ENCODE measurements around the gene CFAP20DC.

DNA sequence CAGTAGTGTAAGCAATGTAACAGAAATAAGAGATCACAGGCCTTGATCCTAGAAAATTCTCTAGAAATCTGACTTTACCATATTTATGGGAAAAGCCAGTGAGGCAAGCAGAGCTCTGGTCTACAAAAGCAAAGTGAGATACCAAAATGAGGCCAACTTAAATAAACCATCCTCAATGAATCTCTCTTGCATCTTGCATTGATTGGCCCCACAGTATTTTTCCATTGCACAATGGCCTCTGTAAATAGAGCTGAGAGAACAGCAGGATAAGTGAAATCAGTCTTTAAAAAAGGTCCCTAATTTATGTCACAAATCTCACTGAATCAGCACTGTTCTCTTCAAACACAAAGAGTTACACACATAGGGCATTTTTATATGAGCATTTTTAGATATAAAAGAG is 8.9 kb downstream of the CFAP20DC start:
- no peak for TF ChIP-seq FOXK2 (IDR thresholded peaks at IDR 0.05)
- no peak for TF ChIP-seq LEF1 (IDR thresholded peaks at IDR 0.05; ENCODE audit: borderline replicate concordance)
- no peak for TF ChIP-seq SP1 (IDR thresholded peaks at IDR 0.05)
- TF ChIP-seq, protein P1, sequence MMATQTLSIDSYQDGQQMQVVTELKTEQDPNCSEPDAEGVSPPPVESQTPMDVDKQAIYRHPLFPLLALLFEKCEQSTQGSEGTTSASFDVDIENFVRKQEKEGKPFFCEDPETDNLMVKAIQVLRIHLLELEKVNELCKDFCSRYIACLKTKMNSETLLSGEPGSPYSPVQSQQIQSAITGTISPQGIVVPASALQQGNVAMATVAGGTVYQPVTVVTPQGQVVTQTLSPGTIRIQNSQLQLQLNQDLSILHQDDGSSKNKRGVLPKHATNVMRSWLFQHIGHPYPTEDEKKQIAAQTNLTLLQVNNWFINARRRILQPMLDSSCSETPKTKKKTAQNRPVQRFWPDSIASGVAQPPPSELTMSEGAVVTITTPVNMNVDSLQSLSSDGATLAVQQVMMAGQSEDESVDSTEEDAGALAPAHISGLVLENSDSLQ (IDR thresholded peaks at IDR 0.05): no peak
- no peak for TF ChIP-seq HDGF (IDR thresholded peaks at IDR 0.05; ENCODE audit: borderline replicate concordance)
- TF ChIP-seq L3MBTL2 (conservative IDR thresholded peaks at IDR 0.05): no peak
- TF ChIP-seq SUZ12 (IDR thresholded peaks at IDR 0.05): no peak
- TF ChIP-seq ARNT (IDR thresholded peaks at IDR 0.05): no peak
- no peak for TF ChIP-seq TARDBP (IDR thresholded peaks at IDR 0.05)
- no peak for TF ChIP-seq ELF4 (IDR thresholded peaks at IDR 0.05)
- TF ChIP-seq ZNF384 (IDR thresholded peaks at IDR 0.05): no peak
- no peak for TF ChIP-seq BHLHE40 (IDR thresholded peaks at IDR 0.05; ENCODE audit: borderline replicate concordance)
